Endothelial cell of umbilical vein (primary cell): Measurements from ENCODE around the gene PTCH2. TPM values are rescaled to one million over a fixed set of nuclear protein-coding genes. Genes with fewer than 3 reads are reported as not detected.
A peak's percentile ranks its signal among the peaks of the same experiment; 100 is the strongest.

Experiments
- BruUV-seq: library from RNA; stranded (reverse); fragments of 400-500 nt; replicated peaks from 2 replicates; lab custom pipeline; 2021; lab: Mats Ljungman, UMichigan
- CTCF ChIA-PET: fragments of 300-600, 350-600 bp; sonication (Branson Sonifier 250); formaldehyde crosslinking; loops from one replicate; lab custom pipeline; 2021; ENCODE audit warnings: antibody characterized with exemption, inconsistent platforms; lab: Charles Lee
- POLR2A ChIA-PET: fragments of 300-600, 350-600 bp; sonication (Branson Sonifier 250); formaldehyde crosslinking; loops from one replicate; lab custom pipeline; 2021; ENCODE audit warnings: antibody characterized with exemption, inconsistent platforms; lab: Charles Lee
- DNase-seq: peaks from one replicate; pipeline ENCODE4 v3.0.0-alpha.2; 2011; ENCODE audit warnings: low read depth, low spot score
- FAIRE-seq: peaks from 2 replicates; lab custom pipeline; 2011; peaks lifted over from hg19 to GRCh38; lab: Jason Lieb, UNC
- H2AFZ ChIP-seq: 2 replicates; pipeline ENCODE4 v1.6.0; 2012; ENCODE audit warnings: low read depth, low read length, control low read depth, inconsistent platforms
- H3K27ac ChIP-seq: 2 replicates; pipeline ENCODE4 v1.5.1; 2011; ENCODE audit warnings: low read depth, mild to moderate bottlenecking, control low read depth, low read length, moderate library complexity; ENCODE audit not compliant: insufficient read depth
- H3K27me3 ChIP-seq, 2 experiments: 2 replicates each; pipeline versions ENCODE4 v1.6.0 to v1.6.1; 2011; ENCODE audit warnings: low read length in 2 of 2, mixed read lengths in 1 of 2; ENCODE audit not compliant: control insufficient read depth in 2 of 2, insufficient read depth in 2 of 2
- H3K36me3 ChIP-seq, 2 experiments: 2 replicates in 1 of 2; 3 replicates in 1 of 2; pipeline ENCODE4 v1.5.1; 2011; ENCODE audit warnings: low read length in 2 of 2, mild to moderate bottlenecking in 1 of 2, moderate library complexity in 1 of 2; ENCODE audit not compliant: control insufficient read depth in 2 of 2, insufficient read depth in 2 of 2; ENCODE audit errors: extremely low read depth in 1 of 2
- H3K4me1 ChIP-seq: 3 replicates; pipeline ENCODE4 v1.5.1; 2011; ENCODE audit warnings: mild to moderate bottlenecking, low read length; ENCODE audit not compliant: control insufficient read depth, insufficient read depth; ENCODE audit errors: extremely low read depth
- H3K4me2 ChIP-seq: 2 replicates; pipeline ENCODE4 v1.6.1; 2011; ENCODE audit warnings: low read length, control low read depth, mixed read lengths; ENCODE audit not compliant: insufficient read depth
- H3K4me3 ChIP-seq, 3 experiments: fragments of 200-600 bp in 1 of 3; sonication (generic), shearing (Covaris generic) in 1 of 3; replicated peaks in 1 of 3; 2 replicates each; pipeline ENCODE4 v1.5.1; 2011 to 2016; ENCODE audit warnings: control low read depth in 3 of 3, low read length in 3 of 3, mild to moderate bottlenecking in 2 of 3, inconsistent platforms in 1 of 3, low read depth in 1 of 3, moderate library complexity in 1 of 3; ENCODE audit not compliant: insufficient read depth in 1 of 3
- H3K79me2 ChIP-seq: 2 replicates; pipeline ENCODE4 v1.6.0; 2012; ENCODE audit warnings: low read length, inconsistent platforms; ENCODE audit not compliant: control insufficient read depth, insufficient read depth
- H3K9ac ChIP-seq: replicated peaks from 2 replicates; pipeline ENCODE3; 2011; ENCODE audit warnings: low read length, control low read depth; ENCODE audit not compliant: insufficient read depth; ENCODE audit errors: extremely low read depth
- H3K9me1 ChIP-seq: replicated peaks from 3 replicates; pipeline ENCODE4 v1.6.0; 2011; ENCODE audit warnings: mild to moderate bottlenecking, low read length; ENCODE audit not compliant: control insufficient read depth, insufficient read depth; ENCODE audit errors: extremely low read depth
- H3K9me3 ChIP-seq: replicated peaks from 2 replicates; pipeline ENCODE4 v1.5.1; 2012; ENCODE audit warnings: low read length, inconsistent platforms; ENCODE audit not compliant: control insufficient read depth, insufficient read depth
- H4K20me1 ChIP-seq: replicated peaks from 2 replicates; pipeline ENCODE3; 2011; ENCODE audit warnings: mild to moderate bottlenecking, low read length; ENCODE audit not compliant: control insufficient read depth, insufficient read depth; ENCODE audit errors: extremely low read depth
- EZH2 ChIP-seq: IDR thresholded peaks from 2 replicates; pipeline ENCODE4 v1.6.1; 2012; ENCODE audit warnings: borderline replicate concordance, low read depth, mild to moderate bottlenecking, moderate library complexity, low read length, inconsistent platforms; ENCODE audit not compliant: severe bottlenecking
- FOS ChIP-seq: IDR thresholded peaks from 2 replicates; pipeline ENCODE4 v1.6.1; 2011; ENCODE audit warnings: mild to moderate bottlenecking, low read length, moderate library complexity, borderline replicate concordance; ENCODE audit not compliant: insufficient read depth
- GATA2 ChIP-seq: IDR thresholded peaks from 2 replicates; pipeline ENCODE4 v1.7.0; 2011; ENCODE audit warnings: low read depth, mild to moderate bottlenecking, moderate library complexity, mixed read lengths, low read length; ENCODE audit not compliant: insufficient read length, insufficient read depth
- JUN ChIP-seq: IDR thresholded peaks from 2 replicates; pipeline ENCODE4 v1.6.1; 2011; ENCODE audit warnings: borderline replicate concordance, low read depth; ENCODE audit not compliant: insufficient read length, insufficient read depth
- MYC ChIP-seq: IDR thresholded peaks from one replicate; pipeline ENCODE4 v1.6.1; 2011; ENCODE audit warnings: mild to moderate bottlenecking, low read depth, low read length
- POLR2A ChIP-seq: IDR thresholded peaks from 2 replicates; pipeline ENCODE4 v1.6.1; 2012; ENCODE audit warnings: low read depth, mild to moderate bottlenecking, control low read depth, low read length
- POLR2AphosphoS5 ChIP-seq: IDR thresholded peaks from 2 replicates; pipeline ENCODE4 v1.6.1; 2012; ENCODE audit warnings: low read depth, mild to moderate bottlenecking, control low read depth, low read length, moderate library complexity; ENCODE audit not compliant: insufficient read depth
- dilution Hi-C: fragments of 300-500 bp; cut with MboI; formaldehyde crosslinking; loops from one replicate; pipeline ENCODE4 v1.15.0; 2019; ENCODE audit warnings: low sequenced_read_pairs; ENCODE audit not compliant: extremely low pct_ligation_motif_present
- intact Hi-C: fragments of 100-400 bp; cut with micrococcal nuclease; formaldehyde crosslinking; loops from one replicate; pipeline ENCODE4 v1.10.0; 2022
- polyA plus RNA-seq, 4 experiments: library from polyadenylated mRNA; depleted of rRNA in 3 of 4; stranded (reverse) in 3 of 4; unstranded in 1 of 4; fragments of >200 nt; gene quantifications; 2 replicates each; pipeline versions ENCODE4 v1.2.1 to v1.2.3, GENCODE V29; 2011 to 2012; ENCODE audit warnings: missing spikeins in 1 of 4
- total RNA-seq: library from RNA; stranded (reverse); gene quantifications from 2 replicates; pipeline ENCODE4 v1.2.3, GENCODE V29; 2021
- TF ChIP-seq, protein P1 (sequence below), 2 donors: IDR thresholded peaks; 1 replicate in 1 of 2; 2 replicates in 1 of 2; pipeline ENCODE4 v1.5.1; 2011; ENCODE audit warnings: low read length in 2 of 2, mild to moderate bottlenecking in 2 of 2, moderate library complexity in 2 of 2, control low read depth in 1 of 2, inconsistent platforms in 1 of 2, low read depth in 1 of 2; ENCODE audit not compliant: insufficient read depth in 1 of 2; ENCODE audit errors: extremely low read depth in 1 of 2
- TF ChIP-seq, protein P2 (sequence below): IDR thresholded peaks from 2 replicates; pipeline ENCODE4 v1.6.1; 2011; ENCODE audit not compliant: insufficient read depth, insufficient read length

PTCH2 gene
- total and polyA plus RNA-seq, 2 donors (not counting 3 experiments of a cell fraction or from before 2014, with no cell fraction given): 1.8 TPM

DNA sequence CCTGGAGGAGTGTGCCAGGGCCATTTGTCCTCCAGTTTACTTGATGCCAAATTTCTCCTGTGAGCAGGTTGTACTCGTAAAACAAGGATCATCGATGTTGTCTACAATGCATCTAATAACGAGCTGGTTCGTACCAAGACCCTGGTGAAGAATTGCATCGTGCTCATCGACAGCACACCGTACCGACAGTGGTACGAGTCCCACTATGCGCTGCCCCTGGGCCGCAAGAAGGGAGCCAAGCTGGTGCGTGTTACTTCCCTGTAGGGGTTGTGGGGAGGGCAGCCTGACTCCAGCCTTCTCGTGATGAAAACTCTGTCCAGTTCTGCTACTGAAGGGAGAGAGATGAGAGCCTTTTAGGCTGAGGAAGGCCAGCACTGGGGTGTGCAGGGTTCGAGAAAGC, 65.5 kb downstream of the PTCH2 start:
- Histone ChIP-seq H3K27ac (no peak overlapping the region), H3K4me1 (peaks cover 16% of the 10 kb centered on the region), H3K4me2 (peak overlapping the region; percentile 75), H2AFZ (no peak overlapping the region), H3K27me3 (no peaks in the 10 kb centered on the region), H3K36me3 (peaks cover 17 to 22% of the 10 kb centered on the region in 2 experiments), H4K20me1 (no peaks in the 10 kb centered on the region), H3K9me3 (no peaks in the 10 kb centered on the region), H3K9ac (no peak overlapping the region), H3K79me2 (peaks cover 40% of the 10 kb centered on the region), H3K4me3 (peak overlapping the region in 2 of 3 experiments; percentile 42 to 93), H3K9me1 (no peaks in the 10 kb centered on the region)
- FAIRE-seq (no peak), DNase-seq (no peak)
- CTCF ChIA-PET: interaction anchor here (0.7 to 1.1 kb wide), 2 partner anchors 11 to 47 kb away, joined by 3 read pairs; partner anchors contain the start of genes BEST4 and RNU5D-1
- dilution Hi-C loops (no loop called here), intact Hi-C loops (no loop called here)
- POLR2A ChIA-PET: no interaction called here
- no TSS peak for BruUV-seq
- TF ChIP-seq FOS: no peak
- no peak for TF ChIP-seq EZH2
- no peak for TF ChIP-seq GATA2
- TF ChIP-seq POLR2A: no peak
- TF ChIP-seq MYC: no peak
- TF ChIP-seq, protein P1, sequence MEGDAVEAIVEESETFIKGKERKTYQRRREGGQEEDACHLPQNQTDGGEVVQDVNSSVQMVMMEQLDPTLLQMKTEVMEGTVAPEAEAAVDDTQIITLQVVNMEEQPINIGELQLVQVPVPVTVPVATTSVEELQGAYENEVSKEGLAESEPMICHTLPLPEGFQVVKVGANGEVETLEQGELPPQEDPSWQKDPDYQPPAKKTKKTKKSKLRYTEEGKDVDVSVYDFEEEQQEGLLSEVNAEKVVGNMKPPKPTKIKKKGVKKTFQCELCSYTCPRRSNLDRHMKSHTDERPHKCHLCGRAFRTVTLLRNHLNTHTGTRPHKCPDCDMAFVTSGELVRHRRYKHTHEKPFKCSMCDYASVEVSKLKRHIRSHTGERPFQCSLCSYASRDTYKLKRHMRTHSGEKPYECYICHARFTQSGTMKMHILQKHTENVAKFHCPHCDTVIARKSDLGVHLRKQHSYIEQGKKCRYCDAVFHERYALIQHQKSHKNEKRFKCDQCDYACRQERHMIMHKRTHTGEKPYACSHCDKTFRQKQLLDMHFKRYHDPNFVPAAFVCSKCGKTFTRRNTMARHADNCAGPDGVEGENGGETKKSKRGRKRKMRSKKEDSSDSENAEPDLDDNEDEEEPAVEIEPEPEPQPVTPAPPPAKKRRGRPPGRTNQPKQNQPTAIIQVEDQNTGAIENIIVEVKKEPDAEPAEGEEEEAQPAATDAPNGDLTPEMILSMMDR (IDR thresholded peaks at IDR 0.05; ENCODE audit: extremely low read depth in 1 of 2, insufficient read depth in 1 of 2, low read depth in 1 of 2, low read length in 2 of 2): no peak
- TF ChIP-seq, protein P2, sequence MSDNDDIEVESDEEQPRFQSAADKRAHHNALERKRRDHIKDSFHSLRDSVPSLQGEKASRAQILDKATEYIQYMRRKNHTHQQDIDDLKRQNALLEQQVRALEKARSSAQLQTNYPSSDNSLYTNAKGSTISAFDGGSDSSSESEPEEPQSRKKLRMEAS: no peak
- no peak for TF ChIP-seq JUN
- no peak for TF ChIP-seq POLR2AphosphoS5
